GM12892 (cell line): ENCODE measurements around the gene DCANP1.

Source experiments
- POLR2A ChIP-seq: IDR thresholded peaks from 2 replicates; pipeline ENCODE4 v1.6.1; 2011; ENCODE audit warnings: low read depth, low read length, control low read depth
- POLR2AphosphoS5 ChIP-seq: IDR thresholded peaks from 2 replicates; pipeline ENCODE4 v1.6.1; 2011; ENCODE audit warnings: low read depth, low read length, control low read depth

DNA sequence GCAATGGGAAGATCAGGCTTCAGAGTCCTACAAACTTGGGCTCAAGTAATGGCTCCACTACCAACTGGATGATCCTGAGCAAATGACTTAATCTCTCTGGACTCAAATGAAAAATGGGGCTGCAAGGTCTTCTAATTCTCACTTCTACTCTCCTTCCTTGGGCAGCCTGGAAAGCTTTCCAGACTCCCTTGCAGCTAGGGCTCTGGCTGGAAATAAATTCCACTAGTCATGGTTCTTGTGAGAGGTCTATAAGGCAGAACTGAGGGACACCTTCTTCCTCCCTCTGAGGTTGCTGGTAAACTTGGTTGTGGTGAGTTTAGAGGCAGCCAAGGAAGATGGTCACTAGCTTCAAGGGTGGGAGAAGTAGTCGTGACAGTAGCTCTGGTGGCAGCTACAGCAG is 18.6 kb downstream of the DCANP1 start:
- TF ChIP-seq POLR2A (no peak), POLR2AphosphoS5 (no peak)
